Measurements from ENCODE around the gene TRAPPC2L. TPM values are rescaled to one million over a fixed set of nuclear protein-coding genes. Genes with fewer than 3 reads are reported as not detected.
"Not testable (repeated sequence)": the region's sequence is repeated elsewhere in the genome, so short reads cannot be mapped to it uniquely, and the experiment has no call there.

TRAPPC2L gene
- polyA plus RNA-seq, 2 donors = 42.8 to 44.1 TPM

GRCh38 chr16:88885693-88886280 is 28.9 kb downstream of the TRAPPC2L start:
- Histone ChIP-seq H3K36me3 (ENCODE audit: control insufficient read depth in 2 of 2, insufficient read depth in 2 of 2, low read length in 1 of 2) (peaks cover 0 to 5% of the 10 kb centered on the region in 2 donors), H3K4me3 (ENCODE audit: low read depth in 1 of 2, low read length in 2 of 2) (no peak overlapping the region), H3K4me1 (ENCODE audit: control insufficient read depth in 2 of 2, insufficient read depth in 2 of 2, low read length in 1 of 2) (peaks cover 0 to 18% of the 10 kb centered on the region in 2 donors), H3K27ac (ENCODE audit: low read depth in 2 of 2, low read length in 1 of 2) (no peak overlapping the region), H3K27me3 (ENCODE audit: control insufficient read depth in 1 of 2, insufficient read depth in 2 of 2, low read length in 2 of 2) (no peaks in the 10 kb centered on the region), H3K9me3 (ENCODE audit: control insufficient read depth in 2 of 2, insufficient read depth in 1 of 2, low read depth in 1 of 2, low read length in 1 of 2) (peaks cover 0 to 5% of the 10 kb centered on the region in 2 donors)
- WGBS, 2 donors = 81 to 88% methylated on average over 28 of the region's 28 CpGs

GRCh38 chr16:88886420-88886844 is 29.5 kb downstream of the TRAPPC2L start:
- WGBS, 2 donors = 77 to 80% methylated on average over 15 of the region's 15 CpGs
- H3K4me3 ChIP-seq (ENCODE audit: low read depth in 1 of 2, low read length in 2 of 2) = no peak overlapping the region

GRCh38 chr16:88886845-88887521 is 30.1 kb downstream of the TRAPPC2L start:
- Histone ChIP-seq H3K27ac (ENCODE audit: low read depth in 2 of 2, low read length in 1 of 2) (no peak overlapping the region), H3K36me3 (ENCODE audit: control insufficient read depth in 2 of 2, insufficient read depth in 2 of 2, low read length in 1 of 2) (peaks cover 0 to 5% of the 10 kb centered on the region in 2 donors), H3K4me3 (ENCODE audit: low read depth in 1 of 2, low read length in 2 of 2) (no peak overlapping the region), H3K27me3 (ENCODE audit: control insufficient read depth in 1 of 2, insufficient read depth in 2 of 2, low read length in 2 of 2) (no peaks in the 10 kb centered on the region), H3K4me1 (ENCODE audit: control insufficient read depth in 2 of 2, insufficient read depth in 2 of 2, low read length in 1 of 2) (peaks cover 0 to 13% of the 10 kb centered on the region in 2 donors), H3K9me3 (ENCODE audit: control insufficient read depth in 2 of 2, insufficient read depth in 1 of 2, low read depth in 1 of 2, low read length in 1 of 2) (peaks cover 0 to 5% of the 10 kb centered on the region in 2 donors)
- 71 to 78% methylated on average over 39 of the region's 39 CpGs for WGBS, 2 donors

More at GRCh38 chr16:88886420-88886844, 29.5 kb downstream of the TRAPPC2L start:
- Histone ChIP-seq H3K27ac (ENCODE audit: low read depth in 2 of 2, low read length in 1 of 2) (no peak overlapping the region), H3K27me3 (ENCODE audit: control insufficient read depth in 1 of 2, insufficient read depth in 2 of 2, low read length in 2 of 2) (no peaks in the 10 kb centered on the region), H3K9me3 (ENCODE audit: control insufficient read depth in 2 of 2, insufficient read depth in 1 of 2, low read depth in 1 of 2, low read length in 1 of 2) (peaks cover 0 to 5% of the 10 kb centered on the region in 2 donors), H3K36me3 (ENCODE audit: control insufficient read depth in 2 of 2, insufficient read depth in 2 of 2, low read length in 1 of 2) (peaks cover 0 to 5% of the 10 kb centered on the region in 2 donors), H3K4me1 (ENCODE audit: control insufficient read depth in 2 of 2, insufficient read depth in 2 of 2, low read length in 1 of 2) (peaks cover 0 to 17% of the 10 kb centered on the region in 2 donors)

GRCh38 chr16:88888057-88888456 is 31.1 kb downstream of the TRAPPC2L start:
- no peaks in the 10 kb centered on the region for H3K27me3 ChIP-seq (ENCODE audit: control insufficient read depth in 1 of 2, insufficient read depth in 2 of 2, low read length in 2 of 2)
- no peak overlapping the region for H3K4me3 ChIP-seq (ENCODE audit: low read depth in 1 of 2, low read length in 2 of 2)
- peaks cover 0 to 5% of the 10 kb centered on the region in 2 donors for H3K4me1 ChIP-seq (ENCODE audit: control insufficient read depth in 2 of 2, insufficient read depth in 2 of 2, low read length in 1 of 2)
- no peaks in the 10 kb centered on the region for H3K9me3 ChIP-seq (ENCODE audit: control insufficient read depth in 2 of 2, insufficient read depth in 1 of 2, low read depth in 1 of 2, low read length in 1 of 2)
- 66 to 76% methylated on average over 12 to 14 of the region's 14 CpGs for WGBS, 2 donors
- H3K36me3 ChIP-seq (ENCODE audit: control insufficient read depth in 2 of 2, insufficient read depth in 2 of 2, low read length in 1 of 2) = peaks cover 0 to 2% of the 10 kb centered on the region in 2 donors
- peak overlapping the region in 1 of 2 donors; percentile 51 for H3K27ac ChIP-seq (ENCODE audit: low read depth in 2 of 2, low read length in 1 of 2)

- Histone ChIP-seq H3K4me3 (ENCODE audit: low read depth in 1 of 2, low read length in 2 of 2) (no peak overlapping the region), H3K27me3 (ENCODE audit: control insufficient read depth in 1 of 2, insufficient read depth in 2 of 2, low read length in 2 of 2) (no peaks in the 10 kb centered on the region), H3K9me3 (ENCODE audit: control insufficient read depth in 2 of 2, insufficient read depth in 1 of 2, low read depth in 1 of 2, low read length in 1 of 2) (no peaks in the 10 kb centered on the region), H3K4me1 (ENCODE audit: control insufficient read depth in 2 of 2, insufficient read depth in 2 of 2, low read length in 1 of 2) (peaks cover 0 to 3% of the 10 kb centered on the region in 2 donors), H3K36me3 (ENCODE audit: control insufficient read depth in 2 of 2, insufficient read depth in 2 of 2, low read length in 1 of 2) (peaks cover 0 to 2% of the 10 kb centered on the region in 2 donors), H3K27ac (ENCODE audit: low read depth in 2 of 2, low read length in 1 of 2) (no peak overlapping the region)
- WGBS, 2 donors = 75 to 80% methylated on average over 27 to 30 of the region's 30 CpGs
Measured at GRCh38 chr16:88888461-88889387, 31.8 kb downstream of the TRAPPC2L start.

GRCh38 chr16:88889702-88890352 is 32.9 kb downstream of the TRAPPC2L start:
- not testable (repeated sequence) for H3K9me3 ChIP-seq (ENCODE audit: control insufficient read depth in 2 of 2, insufficient read depth in 1 of 2, low read depth in 1 of 2, low read length in 1 of 2); H3K27me3 ChIP-seq (ENCODE audit: control insufficient read depth in 1 of 2, insufficient read depth in 2 of 2, low read length in 2 of 2); H3K36me3 ChIP-seq (ENCODE audit: control insufficient read depth in 2 of 2, insufficient read depth in 2 of 2, low read length in 1 of 2); H3K4me3 ChIP-seq (ENCODE audit: low read depth in 1 of 2, low read length in 2 of 2); H3K27ac ChIP-seq (ENCODE audit: low read depth in 2 of 2, low read length in 1 of 2); H3K4me1 ChIP-seq (ENCODE audit: control insufficient read depth in 2 of 2, insufficient read depth in 2 of 2, low read length in 1 of 2)
- 91 to 92% methylated on average over 48 of the region's 48 CpGs for WGBS, 2 donors

GRCh38 chr16:88891083-88891482 is 34.2 kb downstream of the TRAPPC2L start:
- H3K27me3 ChIP-seq (ENCODE audit: control insufficient read depth in 1 of 2, insufficient read depth in 2 of 2, low read length in 2 of 2) = no peaks in the 10 kb centered on the region
- H3K4me1 ChIP-seq (ENCODE audit: control insufficient read depth in 2 of 2, insufficient read depth in 2 of 2, low read length in 1 of 2) = peaks cover 0 to 3% of the 10 kb centered on the region in 2 donors
- no peaks in the 10 kb centered on the region for H3K9me3 ChIP-seq (ENCODE audit: control insufficient read depth in 2 of 2, insufficient read depth in 1 of 2, low read depth in 1 of 2, low read length in 1 of 2)
- no peaks in the 10 kb centered on the region for H3K36me3 ChIP-seq (ENCODE audit: control insufficient read depth in 2 of 2, insufficient read depth in 2 of 2, low read length in 1 of 2)
- WGBS, 2 donors = 79 to 92% methylated on average over 16 of the region's 16 CpGs
- H3K27ac ChIP-seq (ENCODE audit: low read depth in 2 of 2, low read length in 1 of 2) = no peak overlapping the region
- H3K4me3 ChIP-seq (ENCODE audit: low read depth in 1 of 2, low read length in 2 of 2) = no peak overlapping the region

GRCh38 chr16:88892065-88892464 is 35.1 kb downstream of the TRAPPC2L start:
- peaks cover 0 to 3% of the 10 kb centered on the region in 2 donors for H3K4me1 ChIP-seq (ENCODE audit: control insufficient read depth in 2 of 2, insufficient read depth in 2 of 2, low read length in 1 of 2)
- H3K9me3 ChIP-seq (ENCODE audit: control insufficient read depth in 2 of 2, insufficient read depth in 1 of 2, low read depth in 1 of 2, low read length in 1 of 2) = no peaks in the 10 kb centered on the region
- H3K27me3 ChIP-seq (ENCODE audit: control insufficient read depth in 1 of 2, insufficient read depth in 2 of 2, low read length in 2 of 2) = no peaks in the 10 kb centered on the region
- H3K36me3 ChIP-seq (ENCODE audit: control insufficient read depth in 2 of 2, insufficient read depth in 2 of 2, low read length in 1 of 2) = no peaks in the 10 kb centered on the region
- no peak overlapping the region for H3K4me3 ChIP-seq (ENCODE audit: low read depth in 1 of 2, low read length in 2 of 2)
- WGBS, 2 donors = 83 to 84% methylated on average over 20 of the region's 20 CpGs
- H3K27ac ChIP-seq (ENCODE audit: low read depth in 2 of 2, low read length in 1 of 2) = no peak overlapping the region

All from esophagus (tissue), 2 donors.